Adipose tissue (tissue), 3 donors: ENCODE data around the gene CSF2. TPM values are rescaled to one million over a fixed set of nuclear protein-coding genes. Genes with fewer than 3 reads are reported as not detected.

Experiments used
- H3K27ac ChIP-seq: one replicate; pipeline ENCODE4 v1.5.1; 2013; ENCODE audit warnings: low read depth, low read length
- WGBS, 3 donors: extraction: QIAGEN DNeasy Blood & Tissue Kit; methylation state at CpG; one replicate each; pipeline ENCODE4 v1.1.7; 2013; 5-methylcytosine and 5-hydroxymethylcytosine counted together
- polyA plus RNA-seq, 3 donors: library from polyadenylated mRNA; stranded (reverse); fragments of 200-250 nt; gene quantifications; one replicate each; pipeline ENCODE4 v1.2.3, GENCODE V29; 2013
- donor health status: healthy with polysubstance abuse.
- donor health status: Bipolar disorder and iron deficiency.
- donor health status: healthy.

CSF2 gene
- under 1 TPM in 1 of 3 donors, not detected in 2; 0.10 TPM for polyA plus RNA-seq

DNA sequence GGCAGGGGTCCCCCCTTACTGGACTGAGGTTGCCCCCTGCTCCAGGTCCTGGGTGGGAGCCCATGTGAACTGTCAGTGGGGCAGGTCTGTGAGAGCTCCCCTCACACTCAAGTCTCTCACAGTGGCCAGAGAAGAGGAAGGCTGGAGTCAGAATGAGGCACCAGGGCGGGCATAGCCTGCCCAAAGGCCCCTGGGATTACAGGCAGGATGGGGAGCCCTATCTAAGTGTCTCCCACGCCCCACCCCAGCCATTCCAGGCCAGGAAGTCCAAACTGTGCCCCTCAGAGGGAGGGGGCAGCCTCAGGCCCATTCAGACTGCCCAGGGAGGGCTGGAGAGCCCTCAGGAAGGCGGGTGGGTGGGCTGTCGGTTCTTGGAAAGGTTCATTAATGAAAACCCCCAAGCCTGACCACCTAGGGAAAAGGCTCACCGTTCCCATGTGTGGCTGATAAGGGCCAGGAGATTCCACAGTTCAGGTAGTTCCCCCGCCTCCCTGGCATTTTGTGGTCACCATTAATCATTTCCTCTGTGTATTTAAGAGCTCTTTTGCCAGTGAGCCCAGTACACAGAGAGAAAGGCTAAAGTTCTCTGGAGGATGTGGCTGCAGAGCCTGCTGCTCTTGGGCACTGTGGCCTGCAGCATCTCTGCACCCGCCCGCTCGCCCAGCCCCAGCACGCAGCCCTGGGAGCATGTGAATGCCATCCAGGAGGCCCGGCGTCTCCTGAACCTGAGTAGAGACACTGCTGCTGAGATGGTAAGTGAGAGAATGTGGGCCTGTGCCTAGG lies at the start of gene CSF2:
CSF2 (plus strand) TSS at position 559 of the 783 bp plus-strand sequence; CDS start at position 594, 35 bp downstream.
- no peak within 1 kb of the TSS for H3K27ac ChIP-seq
- WGBS, 3 donors: 78 to 82% (median 80%) methylated on average over 12 of the region's 12 CpGs

DNA sequence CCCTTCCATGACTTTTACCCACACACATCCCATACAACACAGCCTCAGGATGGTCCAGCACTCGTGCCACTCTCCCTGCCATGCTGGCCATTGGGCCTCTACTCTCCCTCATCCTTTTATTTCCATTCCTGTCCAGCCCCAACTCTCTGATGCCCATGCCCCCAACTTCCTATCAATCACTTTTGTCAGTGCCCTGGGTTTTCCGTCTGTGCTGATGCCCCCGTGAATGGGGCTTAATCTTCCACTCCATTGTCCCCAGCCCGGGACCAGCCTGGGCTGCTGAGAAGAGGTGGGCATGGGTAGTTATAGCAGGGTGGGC lies 49.5 kb upstream of the CSF2 start:
- 44 to 88% (median 81%) methylated on average over 4 of the region's 4 CpGs for WGBS, 3 donors
- H3K27ac ChIP-seq: no peak overlapping the region

DNA sequence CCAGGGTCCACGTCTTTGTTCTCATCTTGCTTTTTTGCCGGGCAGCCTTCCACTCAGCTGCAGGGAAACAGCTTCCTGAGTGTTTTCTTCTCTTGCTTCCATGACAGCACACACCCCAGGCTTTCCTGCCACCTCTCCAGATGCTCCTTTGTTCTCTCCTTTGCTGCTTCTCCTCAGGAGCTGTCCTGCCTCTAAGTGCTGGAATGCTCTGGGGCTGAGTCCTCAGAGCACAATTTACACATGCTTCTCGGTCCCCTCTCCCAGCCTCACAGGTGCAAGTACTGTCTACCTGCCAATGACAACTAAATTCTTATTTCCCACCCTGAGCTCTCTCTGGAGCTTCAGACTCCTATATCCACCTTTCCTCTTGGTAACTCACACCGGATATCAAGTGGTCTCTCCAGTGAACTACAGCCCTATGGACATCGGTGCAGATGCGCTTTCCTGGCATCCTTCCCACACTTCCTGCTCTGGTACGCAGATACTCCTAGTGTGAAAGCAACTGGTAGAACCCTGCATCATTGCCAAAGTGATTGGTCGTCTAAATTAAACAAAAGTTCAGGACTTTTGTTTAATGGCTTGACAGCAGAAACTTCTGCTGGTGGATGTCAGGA lies 48.7 kb upstream of the CSF2 start:
- H3K27ac ChIP-seq: no peak overlapping the region
- WGBS, 3 donors: 63 to 67% (median 64%) methylated on average over 8 of the region's 8 CpGs

DNA sequence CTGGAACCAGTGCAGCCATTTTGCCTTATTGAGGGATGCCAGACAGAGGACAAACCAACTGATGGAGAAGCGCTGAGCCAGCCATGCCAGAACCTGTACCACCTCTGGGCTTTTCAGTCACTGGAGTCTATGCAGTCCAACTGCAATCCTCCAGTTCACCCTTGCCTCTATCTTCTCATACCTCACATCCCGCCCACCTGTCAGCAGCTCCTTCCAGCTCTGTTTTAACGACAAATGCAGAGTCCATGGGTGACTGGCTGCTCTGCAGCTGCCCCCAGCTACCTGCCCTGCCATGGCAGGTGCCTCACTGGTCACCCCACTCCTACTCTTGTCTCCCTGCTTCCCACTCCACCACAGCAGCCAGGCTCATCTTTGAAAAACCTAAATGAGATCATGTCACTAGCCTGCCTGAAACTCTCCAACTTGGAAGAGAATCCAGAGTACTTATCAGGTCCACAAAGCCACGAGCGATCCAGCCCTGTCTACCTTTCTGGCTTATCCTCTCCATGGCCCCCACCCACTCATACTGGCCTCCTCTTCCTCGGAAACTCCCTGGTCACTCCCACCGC lies 48.1 kb upstream of the CSF2 start:
- no peak overlapping the region for H3K27ac ChIP-seq
- 78 to 90% (median 89%) methylated on average over 7 of the region's 7 CpGs for WGBS, 3 donors

DNA sequence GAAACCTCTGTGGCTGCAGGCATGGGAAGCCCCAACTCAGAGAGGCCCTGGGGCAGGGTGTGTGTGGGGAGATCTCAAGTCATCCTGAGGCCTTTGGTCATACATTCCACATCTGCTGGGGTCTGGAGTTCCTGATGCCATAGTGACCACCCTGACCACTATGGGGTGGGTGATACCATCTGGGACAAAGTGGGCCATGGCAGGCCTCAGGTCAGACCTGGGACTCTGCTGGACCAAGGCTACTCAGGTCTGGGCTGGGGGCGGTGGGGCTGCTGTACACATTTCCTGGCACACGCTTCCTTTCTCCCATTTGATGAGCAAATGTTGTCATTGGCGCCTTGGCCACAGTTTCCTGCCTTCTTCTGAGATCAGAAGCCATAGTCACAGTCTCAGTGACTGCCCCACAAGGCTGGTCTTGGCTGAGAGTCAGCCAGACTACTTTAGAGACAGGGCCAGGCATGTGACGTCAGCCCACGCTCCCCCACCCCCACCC lies 47.0 kb upstream of the CSF2 start:
- 61 to 70% (median 68%) methylated on average over 5 of the region's 5 CpGs for WGBS, 3 donors
- H3K27ac ChIP-seq: no peak overlapping the region

DNA sequence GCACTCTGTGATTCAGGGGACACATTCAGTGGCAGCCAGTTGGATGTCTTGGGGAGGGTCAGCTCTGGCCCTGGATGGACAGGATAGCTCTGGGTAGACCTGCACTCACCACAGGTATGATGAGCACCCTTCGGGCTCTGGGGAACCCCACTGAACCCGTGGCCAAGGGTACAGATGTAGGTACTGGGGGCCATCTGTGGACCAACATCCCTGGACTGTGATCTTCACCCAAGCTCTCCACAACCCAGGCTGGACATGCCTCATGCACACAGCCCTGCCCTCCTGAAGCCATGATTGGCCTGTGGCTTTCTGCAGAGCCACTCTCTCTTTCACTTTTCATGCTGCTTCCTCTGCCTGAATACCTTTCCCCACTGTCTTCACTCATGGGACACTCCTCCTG lies 46.6 kb upstream of the CSF2 start:
- 80 to 95% (median 85%) methylated on average over 2 of the region's 2 CpGs for WGBS, 3 donors
- no peak overlapping the region for H3K27ac ChIP-seq

DNA sequence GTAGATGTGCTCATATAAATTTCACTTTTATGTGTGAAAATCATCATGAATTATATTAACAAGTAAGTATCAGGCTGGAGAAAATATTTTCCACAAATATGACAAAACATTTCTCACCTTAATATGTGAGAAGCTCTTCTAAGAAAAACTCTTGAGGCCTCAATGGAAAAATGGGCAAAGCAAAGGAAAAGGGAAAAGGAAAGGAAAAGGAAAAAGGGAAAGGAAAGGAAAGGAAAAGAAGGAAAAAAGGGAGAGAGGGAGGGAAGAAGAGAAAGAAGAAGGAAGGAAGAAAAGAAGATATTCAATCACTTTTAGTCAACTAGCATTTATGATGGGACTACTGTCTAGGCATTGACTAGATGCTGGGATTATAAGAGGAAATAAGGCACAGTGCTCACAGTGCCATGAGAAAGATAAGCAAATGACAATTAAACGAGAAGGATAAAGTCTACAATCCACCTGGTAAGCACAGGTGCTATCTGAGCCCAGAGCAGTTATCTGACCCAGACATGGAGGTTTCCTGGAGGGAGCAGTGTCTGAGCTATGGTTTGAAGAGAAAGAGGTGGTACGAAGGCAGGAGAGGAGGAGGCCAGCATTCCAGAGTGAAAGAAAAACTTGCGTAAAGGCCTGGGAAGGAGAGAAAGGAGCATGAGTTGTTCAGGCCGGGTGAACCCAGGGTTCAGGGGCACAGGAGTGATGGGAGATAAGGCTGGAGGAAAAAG lies 43.8 kb upstream of the CSF2 start:
- WGBS, 3 donors: 70 to 84% (median 78%) methylated on average over 4 of the region's 4 CpGs
- no peak overlapping the region for H3K27ac ChIP-seq

DNA sequence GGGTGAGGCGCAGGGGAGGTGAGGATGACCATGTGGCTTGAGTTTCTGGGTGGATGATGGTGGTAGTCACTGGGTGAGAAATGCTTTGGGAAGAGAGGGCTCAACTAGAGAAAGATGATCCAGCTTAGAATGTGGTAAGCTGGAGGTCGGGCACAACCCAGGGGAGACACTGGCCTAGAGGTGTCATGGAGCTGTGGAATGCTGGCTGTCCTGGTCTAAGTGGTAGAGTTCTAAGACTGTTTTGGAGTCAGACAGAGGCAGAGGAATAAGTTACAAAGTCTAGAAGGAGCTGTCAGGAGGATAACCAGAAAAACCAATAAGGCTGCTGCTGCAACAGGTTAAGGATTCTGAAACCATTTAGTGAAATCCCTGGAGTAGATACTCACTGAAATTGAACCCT lies 43.0 kb upstream of the CSF2 start:
- 83 to 98% (median 90%) methylated on average over 2 of the region's 2 CpGs for WGBS, 3 donors
- H3K27ac ChIP-seq: no peak overlapping the region

DNA sequence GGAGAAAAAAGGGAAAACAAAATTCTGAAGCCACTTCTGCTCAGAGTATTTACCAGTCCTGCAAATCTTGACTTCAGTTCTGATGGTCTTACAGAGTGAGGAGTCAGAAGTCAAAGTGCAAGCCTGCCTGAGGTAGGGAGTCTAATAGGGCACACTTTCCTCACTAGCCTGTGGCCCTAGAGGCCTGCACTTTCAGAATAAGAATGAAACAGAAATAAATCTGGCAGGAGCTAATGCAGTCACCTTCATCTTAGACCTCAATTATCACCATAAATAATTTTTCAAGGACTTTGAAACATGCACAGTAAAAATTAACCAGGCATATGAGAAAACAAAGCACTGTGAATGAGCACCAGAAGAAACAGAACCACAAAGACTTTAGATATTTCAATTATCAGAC lies 41.4 kb upstream of the CSF2 start:
- H3K27ac ChIP-seq: no peak overlapping the region

DNA sequence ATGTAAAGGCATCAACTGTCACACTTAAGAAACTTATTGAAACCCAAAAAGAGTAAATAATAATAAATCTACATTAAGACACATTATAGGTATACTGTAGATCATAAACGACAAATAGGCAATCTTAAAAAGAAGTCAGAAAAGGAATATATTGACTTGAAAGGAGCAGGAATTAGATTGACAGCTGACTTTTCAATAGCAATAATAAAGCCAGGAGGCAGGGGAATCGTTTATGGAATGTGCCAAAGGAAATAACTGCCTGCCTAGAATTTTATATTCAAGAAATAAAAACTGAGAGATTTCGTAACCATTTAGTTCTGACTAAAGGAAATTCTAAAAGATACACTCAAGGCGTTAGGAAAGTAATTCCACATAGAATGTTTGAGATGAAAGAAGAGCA lies 40.5 kb upstream of the CSF2 start:
- WGBS, 3 donors: 57 to 59% (median 59%) methylated on average over 4 of the region's 4 CpGs
- no peak overlapping the region for H3K27ac ChIP-seq

DNA sequence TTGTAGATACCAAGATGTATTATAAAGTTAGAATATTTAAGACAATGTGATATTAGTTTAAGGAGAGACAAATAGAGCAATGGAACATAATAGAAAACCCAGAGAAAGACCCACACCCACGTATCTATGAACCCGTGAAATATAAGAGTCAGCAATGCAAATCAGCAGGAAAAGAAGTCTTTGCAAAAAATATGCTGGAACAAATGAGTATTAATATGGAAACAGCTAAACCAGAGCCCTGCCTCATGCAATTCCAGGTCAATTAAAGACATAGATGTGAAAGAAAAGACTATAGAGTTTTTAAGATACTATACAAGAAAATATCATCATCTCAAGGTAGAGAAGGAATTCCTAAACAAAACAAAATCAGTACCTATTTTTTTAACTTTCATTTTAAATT lies 36.2 kb upstream of the CSF2 start:
- WGBS, 3 donors: 34 to 64% (median 63%) methylated on average over 2 of the region's 2 CpGs

DNA sequence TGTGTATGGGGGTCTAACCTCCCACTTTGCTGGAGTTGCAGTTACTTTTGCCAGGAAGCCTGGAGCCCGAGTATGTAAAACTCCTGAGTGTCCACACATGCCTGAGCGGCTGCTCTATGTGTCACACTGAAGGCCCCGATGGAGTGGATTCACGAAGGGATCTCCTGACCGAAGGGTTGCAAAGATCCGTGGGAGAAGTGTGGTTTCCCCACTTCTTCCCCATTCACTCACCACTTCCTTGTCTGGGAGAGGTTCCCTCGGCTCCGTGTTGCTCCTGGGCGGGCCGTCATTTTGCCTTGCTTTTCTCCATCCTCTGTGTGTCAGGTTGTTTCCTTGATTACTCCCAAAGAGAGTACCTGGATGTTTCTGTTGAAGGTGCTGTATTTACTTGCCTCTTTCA lies 29.4 kb upstream of the CSF2 start:
- 49 to 86% (median 69%) methylated on average over 10 of the region's 10 CpGs for WGBS, 3 donors
- no peak overlapping the region for H3K27ac ChIP-seq

More for the DNA sequence above, 36.2 kb upstream of the CSF2 start:
- H3K27ac ChIP-seq: no peak overlapping the region

DNA sequence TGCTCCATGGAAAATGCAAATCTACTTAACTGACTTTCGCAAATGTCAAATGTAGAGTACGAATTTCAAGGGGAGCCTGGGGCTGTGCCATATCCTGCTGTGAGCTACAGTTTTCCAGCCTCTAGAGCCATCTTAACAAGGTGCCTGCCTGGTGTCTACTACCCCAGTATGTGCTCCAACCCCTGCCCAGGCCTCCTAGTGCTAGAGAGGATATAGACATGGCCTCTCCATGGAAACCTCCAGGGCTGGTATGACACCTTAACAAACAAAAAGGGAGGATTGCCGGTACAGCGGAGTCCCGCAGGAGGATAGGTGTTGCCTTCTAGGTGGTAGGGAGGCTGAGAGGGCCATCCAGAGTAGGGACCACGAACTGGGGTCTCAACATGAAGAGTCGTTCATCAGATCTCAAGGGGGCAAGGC lies 26.7 kb upstream of the CSF2 start:
- 70 to 82% (median 80%) methylated on average over 7 of the region's 7 CpGs for WGBS, 3 donors
- no peak overlapping the region for H3K27ac ChIP-seq

DNA sequence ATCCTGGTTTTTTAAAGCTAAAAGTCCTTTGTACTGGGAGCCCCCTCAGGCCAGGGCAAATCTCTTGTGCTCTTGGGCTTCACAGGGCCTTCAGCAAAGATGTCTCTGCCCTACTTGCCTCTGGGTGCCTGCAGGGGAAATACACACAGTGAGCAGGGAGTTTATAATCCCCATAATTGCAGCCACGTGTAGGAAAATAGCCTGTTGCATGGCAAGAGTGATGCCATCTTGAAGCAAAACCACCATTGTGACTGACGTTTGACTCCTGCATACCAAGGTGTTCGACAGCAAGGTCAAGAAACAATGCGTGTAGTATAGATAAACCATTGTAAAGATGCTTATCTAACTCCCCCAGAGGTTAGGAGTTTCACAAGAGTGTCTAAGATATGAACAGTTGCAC lies 24.5 kb upstream of the CSF2 start:
- WGBS, 3 donors: 55 to 56% (median 55%) methylated on average over 4 of the region's 4 CpGs

DNA sequence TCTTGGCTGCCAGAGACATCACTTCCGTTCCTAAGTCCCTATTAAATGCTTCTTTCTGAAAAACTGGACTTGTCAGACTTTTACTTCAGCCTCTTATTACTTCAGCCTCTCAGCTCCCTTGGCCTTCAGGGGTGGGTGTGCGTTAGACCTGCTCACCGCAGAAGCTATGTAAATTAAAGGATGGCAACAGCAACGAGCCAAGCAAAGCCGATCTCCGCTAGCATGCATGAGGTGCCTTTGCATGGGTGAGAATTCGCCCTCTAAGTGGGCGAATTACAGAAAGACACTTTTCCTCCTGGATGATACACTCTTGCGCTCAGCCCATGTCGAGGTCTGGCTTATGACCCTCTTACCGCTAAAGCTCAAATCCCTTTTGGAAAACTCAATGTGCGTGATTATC lies 24.0 kb upstream of the CSF2 start:
- 89 to 91% (median 91%) methylated on average over 12 of the region's 12 CpGs for WGBS, 3 donors
- H3K27ac ChIP-seq: no peak overlapping the region

More for the DNA sequence above, 24.5 kb upstream of the CSF2 start:
- H3K27ac ChIP-seq: no peak overlapping the region

DNA sequence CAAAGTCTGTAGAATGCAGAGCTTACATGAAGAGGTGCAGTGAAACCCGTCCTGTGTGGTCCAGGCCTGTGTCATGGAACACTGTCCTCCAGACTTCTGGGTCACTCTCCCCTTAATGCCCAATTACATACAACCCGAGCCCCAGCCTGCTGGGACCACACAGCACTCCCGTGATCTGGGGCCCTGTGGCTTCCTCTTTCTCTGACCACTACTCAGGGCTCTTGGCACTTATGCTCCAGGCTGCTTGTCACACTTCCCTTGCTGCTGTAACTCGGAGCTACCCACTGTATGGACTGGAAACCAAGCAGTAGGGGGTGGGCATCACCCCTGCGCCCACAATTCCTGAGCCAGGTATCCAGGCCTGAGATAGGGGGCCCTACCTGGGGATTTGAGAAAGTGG lies 23.5 kb upstream of the CSF2 start:
- 46 to 62% (median 54%) methylated on average over 5 of the region's 5 CpGs for WGBS, 3 donors

DNA sequence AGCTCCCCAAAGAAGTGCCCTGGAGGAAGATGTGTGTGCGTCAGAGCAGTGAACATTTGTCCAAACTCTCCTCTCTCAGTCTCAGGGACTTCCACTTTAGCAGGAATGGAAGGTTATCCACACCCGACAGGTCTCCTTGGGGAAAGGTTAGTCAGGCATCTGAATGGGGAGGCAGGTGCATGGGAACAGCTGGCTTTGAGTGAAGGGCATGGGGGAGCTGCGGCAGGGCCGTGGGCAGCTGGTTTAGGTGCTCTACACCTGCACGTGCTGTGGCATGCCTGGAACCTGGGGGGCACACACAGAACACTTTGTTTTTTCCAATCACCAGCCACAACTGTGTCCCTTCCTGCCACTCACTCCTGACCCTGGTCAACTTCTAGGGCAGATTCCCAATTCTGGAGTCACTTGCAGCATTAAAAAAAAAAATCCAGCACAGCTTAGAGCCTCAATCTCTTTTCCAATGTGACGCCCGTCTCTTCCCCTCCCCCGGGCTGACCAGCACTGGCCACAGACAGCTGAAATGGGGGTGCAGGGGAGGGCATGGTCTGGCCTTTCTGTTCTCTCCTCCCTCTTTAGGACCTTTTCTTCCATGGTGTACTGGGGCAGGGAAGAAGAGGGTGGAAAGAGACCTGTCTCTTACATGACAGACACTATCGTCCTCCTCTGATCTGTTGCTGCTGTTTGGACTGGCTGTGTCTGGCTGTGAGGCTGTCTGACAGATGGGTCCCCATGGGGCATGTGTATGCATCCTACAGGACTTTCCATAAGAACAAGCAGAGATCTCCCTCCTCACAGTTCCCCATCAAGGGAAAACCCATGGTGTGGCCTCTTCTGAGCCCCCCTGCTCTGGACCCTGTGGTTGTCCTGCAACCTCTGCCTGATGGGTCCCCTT lies 22.7 kb upstream of the CSF2 start:
- H3K27ac ChIP-seq: no peak overlapping the region
- WGBS, 3 donors: 76 to 83% (median 79%) methylated on average over 9 of the region's 9 CpGs

More for the DNA sequence above, 23.5 kb upstream of the CSF2 start:
- H3K27ac ChIP-seq: no peak overlapping the region

DNA sequence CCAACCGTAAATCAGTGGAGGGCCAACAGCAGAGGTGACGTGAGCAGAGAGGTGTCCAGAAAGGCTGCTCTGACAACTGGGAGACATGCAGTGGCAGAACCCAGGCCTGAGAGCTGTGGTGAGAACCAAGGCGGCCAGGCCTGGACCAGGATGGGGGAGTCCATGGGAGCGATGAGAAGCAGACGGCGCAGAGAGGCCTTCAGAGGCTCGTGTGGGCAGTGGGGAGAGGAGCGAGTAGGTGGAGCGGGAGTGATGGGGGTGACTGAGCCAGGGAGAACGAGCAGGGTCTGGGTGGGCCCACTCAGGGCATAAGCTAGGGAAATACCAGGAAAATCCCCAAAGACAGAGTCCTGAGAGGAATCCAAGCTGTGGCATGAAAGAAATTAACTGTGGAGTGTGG lies 21.1 kb upstream of the CSF2 start:
- H3K27ac ChIP-seq: no peak overlapping the region
- WGBS, 3 donors: 73 to 75% (median 74%) methylated on average over 10 of the region's 10 CpGs
